ENCODE results near the gene MRPL40.
A peak's percentile ranks its signal among the peaks of the same experiment; 100 is the strongest.
"Not testable (repeated sequence)": the region's sequence is repeated elsewhere in the genome, so short reads cannot be mapped to it uniquely, and the experiment has no call there.

The MRPL40 gene

DNA sequence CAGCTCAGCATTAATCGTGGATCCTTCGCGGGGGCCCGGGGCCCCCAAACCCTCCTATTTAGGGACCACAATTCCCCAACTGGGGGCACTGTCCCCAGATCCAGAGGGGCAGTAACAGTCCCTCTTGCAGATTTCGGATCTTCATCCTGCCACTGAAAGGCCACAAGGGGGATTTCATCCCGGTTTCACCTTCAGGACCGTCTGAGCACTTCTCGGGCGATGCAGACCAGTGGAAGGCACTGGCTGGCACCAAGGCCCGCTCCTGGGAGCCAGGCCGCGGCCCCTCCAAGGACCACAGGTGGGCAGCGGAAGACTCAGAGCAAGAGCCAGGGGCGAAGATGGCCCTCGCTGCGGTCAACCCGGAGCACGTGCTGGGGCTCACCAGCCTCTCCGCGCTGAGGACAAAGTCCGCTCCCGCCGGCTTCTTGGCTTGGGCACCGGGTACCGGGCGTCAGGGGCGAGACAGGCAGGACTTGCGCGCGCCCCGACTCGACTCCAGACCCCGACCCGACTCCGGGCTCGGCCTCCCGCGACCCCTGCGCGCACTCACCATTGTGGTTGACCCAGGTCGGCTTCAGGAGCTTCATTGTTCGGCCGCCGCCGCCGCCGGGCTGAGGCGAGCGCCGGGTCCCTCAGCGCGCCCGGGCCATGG is 1.3 kb upstream of the MRPL40 start:
- no peak for DNase-seq (ENCODE audit: low read depth)
- H3K4me3 ChIP-seq (ENCODE audit: low read length) = peak overlapping the region; percentile 85
- TF ChIP-seq, protein P1, sequence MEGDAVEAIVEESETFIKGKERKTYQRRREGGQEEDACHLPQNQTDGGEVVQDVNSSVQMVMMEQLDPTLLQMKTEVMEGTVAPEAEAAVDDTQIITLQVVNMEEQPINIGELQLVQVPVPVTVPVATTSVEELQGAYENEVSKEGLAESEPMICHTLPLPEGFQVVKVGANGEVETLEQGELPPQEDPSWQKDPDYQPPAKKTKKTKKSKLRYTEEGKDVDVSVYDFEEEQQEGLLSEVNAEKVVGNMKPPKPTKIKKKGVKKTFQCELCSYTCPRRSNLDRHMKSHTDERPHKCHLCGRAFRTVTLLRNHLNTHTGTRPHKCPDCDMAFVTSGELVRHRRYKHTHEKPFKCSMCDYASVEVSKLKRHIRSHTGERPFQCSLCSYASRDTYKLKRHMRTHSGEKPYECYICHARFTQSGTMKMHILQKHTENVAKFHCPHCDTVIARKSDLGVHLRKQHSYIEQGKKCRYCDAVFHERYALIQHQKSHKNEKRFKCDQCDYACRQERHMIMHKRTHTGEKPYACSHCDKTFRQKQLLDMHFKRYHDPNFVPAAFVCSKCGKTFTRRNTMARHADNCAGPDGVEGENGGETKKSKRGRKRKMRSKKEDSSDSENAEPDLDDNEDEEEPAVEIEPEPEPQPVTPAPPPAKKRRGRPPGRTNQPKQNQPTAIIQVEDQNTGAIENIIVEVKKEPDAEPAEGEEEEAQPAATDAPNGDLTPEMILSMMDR (conservative IDR thresholded peaks at IDR 0.05; ENCODE audit: low read depth, low read length) = peak; percentile 34

DNA sequence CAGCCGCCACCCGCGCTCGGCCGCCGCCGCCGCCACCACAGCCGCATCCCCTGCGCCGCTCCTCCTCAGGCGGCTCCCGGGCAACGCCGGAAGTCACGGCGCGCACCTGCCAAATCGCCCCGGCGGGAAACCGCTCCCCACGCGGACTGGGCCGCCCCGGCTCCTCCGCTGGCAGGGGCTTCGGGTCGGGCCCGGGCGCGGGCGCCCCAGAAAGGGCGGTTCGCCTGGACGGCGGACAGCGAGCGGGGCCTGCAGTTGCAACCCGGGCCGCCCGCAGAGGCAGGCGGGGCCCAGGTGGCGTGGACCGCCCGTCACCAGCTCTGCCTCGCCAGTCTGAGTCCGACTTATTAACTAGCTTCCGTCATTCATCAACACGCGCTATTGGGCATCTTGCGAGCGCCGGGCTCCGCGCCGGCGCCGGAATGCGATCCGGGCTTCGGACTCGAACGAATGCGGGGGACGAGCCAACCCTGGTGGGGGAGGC is 654 bp upstream of the MRPL40 start, which contains the start of gene HIRA:
Gene HIRA, minus strand, starts transcription at position 85 of the 484 bp plus-strand sequence. CDS start 257 bp downstream, outside the sequence.
- TF ChIP-seq, protein P1 (conservative IDR thresholded peaks at IDR 0.05; ENCODE audit: low read depth, low read length) = no peak
- DNase-seq (ENCODE audit: low read depth) = peak; percentile 47
- H3K4me3 ChIP-seq (ENCODE audit: low read length) = peak within 1 kb of the TSS; percentile 87

DNA sequence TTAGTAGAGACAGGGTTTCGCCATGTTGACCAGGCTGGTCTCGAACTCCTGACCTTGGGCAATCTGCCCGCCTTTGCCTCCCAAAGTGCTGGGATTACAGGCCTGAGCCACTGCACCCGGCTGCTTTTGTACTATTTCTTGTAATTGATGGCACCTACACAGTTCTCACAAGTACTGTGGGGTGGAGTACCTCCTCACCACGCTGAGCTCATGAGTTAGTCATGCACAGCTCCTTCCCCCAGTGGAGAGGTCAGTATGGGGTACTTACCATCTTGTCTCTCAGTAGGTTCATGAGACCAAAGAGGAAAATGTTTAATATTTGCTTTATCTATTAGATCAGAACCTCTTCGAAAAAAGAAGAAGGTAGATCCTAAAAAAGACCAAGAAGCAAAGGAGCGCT is 2.1 kb downstream of the MRPL40 start:
- TF ChIP-seq, protein P1 (conservative IDR thresholded peaks at IDR 0.05; ENCODE audit: low read depth, low read length) = no peak
- DNase-seq (ENCODE audit: low read depth) = no peak

DNA sequence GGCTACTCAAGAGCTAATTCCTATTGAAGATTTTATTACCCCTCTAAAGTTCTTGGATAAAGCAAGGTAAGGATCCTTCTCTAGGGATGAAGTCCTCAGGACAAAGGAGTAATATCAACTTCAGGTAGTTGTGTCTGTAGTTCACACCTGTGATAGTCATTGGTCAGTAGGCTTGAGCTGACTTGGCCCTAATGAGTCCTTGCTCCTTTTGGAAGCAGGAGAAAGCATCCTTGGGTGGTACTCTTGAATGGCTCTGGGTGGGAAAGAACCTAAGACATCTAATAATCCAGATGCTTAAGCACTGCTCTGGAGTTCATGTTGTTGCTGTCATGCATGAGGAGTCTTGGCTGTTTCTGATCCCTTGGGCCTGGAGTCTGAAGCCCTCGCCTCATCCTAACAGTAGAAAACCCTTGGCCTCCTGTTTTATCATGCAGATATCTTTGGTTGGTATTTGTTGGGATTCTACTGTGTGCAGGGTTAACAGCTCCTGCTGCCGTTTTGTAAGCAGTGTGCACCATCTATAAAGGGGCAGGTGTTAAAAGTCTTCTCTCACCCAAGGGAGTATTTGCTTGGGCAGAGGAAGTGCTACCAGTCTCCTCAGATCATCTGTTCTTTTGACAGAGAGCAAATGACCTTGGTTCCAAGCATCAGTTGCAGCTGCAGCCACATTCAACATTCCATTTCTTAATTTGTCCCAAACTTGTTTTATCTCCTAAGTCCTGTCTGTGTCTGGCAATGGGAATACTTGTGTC is 2.7 kb downstream of the MRPL40 start:
- TF ChIP-seq, protein P1 (conservative IDR thresholded peaks at IDR 0.05; ENCODE audit: low read depth, low read length) = no peak
- H3K4me3 ChIP-seq (ENCODE audit: low read length) = no peak overlapping the region
- no peak for DNase-seq (ENCODE audit: low read depth)

More for the DNA sequence above, 2.1 kb downstream of the MRPL40 start:
- H3K4me3 ChIP-seq (ENCODE audit: low read length) = no peak overlapping the region

DNA sequence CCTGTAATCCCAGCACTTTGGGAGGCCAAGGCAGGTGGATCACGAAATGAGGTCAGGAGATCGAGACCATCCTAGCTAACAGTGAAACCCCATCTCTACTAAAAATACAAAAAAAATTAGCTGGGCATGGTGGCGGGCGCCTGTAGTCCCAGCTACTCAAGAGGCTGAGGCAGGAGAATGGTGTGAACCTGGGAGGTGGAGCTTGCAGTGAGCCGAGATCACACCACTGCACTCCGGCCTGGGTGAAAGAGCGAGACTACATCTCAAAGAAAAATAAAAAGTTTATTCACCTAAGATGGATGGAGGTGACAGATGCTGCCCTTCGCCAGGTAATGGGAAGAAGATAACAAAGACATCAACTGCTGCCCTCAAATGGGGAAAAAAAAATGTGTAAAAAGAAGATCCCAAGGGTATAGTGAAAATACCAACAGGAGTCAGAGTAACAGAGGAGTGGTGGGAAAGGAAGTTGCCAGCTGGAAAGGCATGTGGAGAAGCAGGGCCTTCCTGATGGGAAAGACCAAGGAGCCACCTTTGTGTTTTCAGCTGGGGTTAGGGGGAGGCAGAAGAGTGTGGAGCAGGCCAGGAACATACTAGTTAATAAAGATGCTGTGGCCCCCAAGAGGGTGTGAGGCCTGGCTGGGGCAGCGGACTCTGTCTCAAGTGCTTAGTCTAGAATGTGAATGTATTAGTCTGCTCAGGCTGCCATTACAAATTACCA is 4.3 kb downstream of the MRPL40 start:
- not testable (repeated sequence) for H3K4me3 ChIP-seq (ENCODE audit: low read length); DNase-seq (ENCODE audit: low read depth)

DNA sequence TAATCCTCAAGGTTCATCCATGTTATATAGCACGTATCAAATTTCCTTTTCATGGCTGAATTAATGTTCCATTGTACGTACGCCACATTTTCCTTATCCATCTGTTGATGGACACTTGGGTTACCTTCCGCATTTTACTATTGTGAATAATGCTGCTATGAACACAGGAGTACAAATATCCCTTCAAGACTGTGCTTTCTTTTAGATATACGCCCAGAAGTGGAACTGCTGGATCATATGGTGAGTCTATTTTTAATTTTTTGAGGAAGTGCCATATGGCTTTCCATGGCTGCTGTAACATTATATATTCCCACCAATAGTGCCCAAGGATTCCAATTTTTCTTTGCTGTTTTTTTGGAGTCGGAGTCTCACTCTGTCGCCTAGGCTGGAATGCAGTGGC is 6.0 kb downstream of the MRPL40 start:
- H3K4me3 ChIP-seq (ENCODE audit: low read length) = no peak overlapping the region
- no peak for DNase-seq (ENCODE audit: low read depth)
- TF ChIP-seq, protein P1 (conservative IDR thresholded peaks at IDR 0.05; ENCODE audit: low read depth, low read length) = no peak

Measured in retinal pigment epithelial cell (primary cell).